HG02885 (cell line): ENCODE results near the gene IFIH1.

Source experiments
- ATAC-seq: cut with Tn5 transposase; IDR thresholded peaks from one replicate; pipeline ENCODE4 v1.9.1; 2021; ENCODE audit warnings: mild to moderate bottlenecking; ENCODE audit not compliant: unreplicated experiment, poor library complexity

The IFIH1 gene

DNA sequence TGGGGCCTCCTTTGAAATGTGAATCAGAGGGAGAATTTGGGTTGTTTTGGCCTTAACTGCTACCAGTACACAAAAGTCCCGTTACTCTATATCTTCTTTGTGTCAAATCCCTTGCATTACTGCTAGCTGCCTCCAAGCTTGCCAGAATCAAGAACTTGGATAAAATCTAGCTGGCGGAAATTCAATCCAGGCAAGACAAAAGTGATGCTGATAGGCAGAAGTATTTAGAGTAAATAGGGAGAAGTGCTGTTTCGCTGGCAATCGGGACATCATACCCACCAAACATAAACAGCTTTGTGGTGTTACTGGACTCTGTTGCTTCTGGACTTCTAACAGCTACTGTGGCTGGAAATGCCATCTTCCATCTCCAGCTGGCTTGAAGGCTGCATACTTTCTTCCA lies 2.5 kb downstream of the IFIH1 start:
- no peak for ATAC-seq

DNA sequence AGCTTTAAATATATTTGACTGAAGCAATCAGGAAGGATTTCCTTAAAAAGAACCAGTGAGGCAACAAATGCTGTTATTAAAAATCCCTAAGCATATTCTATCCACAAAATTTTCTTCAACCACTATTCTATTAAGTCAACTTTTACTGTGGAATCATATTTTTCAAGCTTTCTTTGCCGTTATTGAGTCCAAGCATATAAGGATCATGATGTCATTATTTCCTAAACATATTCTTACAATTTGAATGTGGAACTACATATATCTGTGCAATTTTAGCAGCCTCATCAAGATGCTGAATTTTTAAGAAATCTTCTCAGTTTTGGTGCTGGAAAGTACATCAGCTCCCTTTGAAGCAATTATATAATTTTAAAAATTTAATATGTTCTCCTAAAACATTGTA lies 5.6 kb downstream of the IFIH1 start:
- ATAC-seq: no peak

DNA sequence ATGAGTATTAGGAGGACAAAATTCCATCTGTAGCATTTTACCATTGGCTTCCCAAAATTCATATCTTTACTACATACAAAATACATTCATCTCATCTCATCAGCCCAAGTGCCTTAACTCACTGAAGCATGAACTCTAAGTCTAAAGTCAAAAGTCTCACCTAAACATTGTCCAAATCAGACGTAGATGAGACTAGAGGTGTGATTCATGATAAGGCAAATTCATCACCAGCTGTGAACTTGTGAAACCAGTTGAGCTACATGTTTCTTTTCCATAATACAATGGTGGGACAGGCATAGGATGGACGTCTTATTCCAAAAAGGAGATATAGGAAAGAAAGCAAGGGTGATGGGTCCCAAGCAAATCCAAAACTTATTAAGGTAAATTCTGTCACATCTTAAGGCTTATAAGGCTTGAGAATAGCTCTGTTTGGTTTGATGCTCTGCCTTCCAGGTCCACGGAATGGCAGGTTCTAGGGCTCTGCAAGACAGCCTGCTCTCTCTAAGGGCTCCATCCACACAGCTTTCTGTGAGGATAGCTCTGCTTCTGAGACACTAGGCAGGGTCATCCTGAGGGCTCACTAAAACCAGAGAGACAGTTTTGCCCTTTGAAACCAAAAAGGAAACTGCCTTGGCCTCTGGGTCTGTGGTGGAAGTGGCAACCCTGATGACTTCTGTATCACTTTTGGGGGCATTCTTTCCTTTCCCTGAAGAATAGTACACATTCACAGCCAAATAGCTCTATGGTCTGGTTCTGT lies 9.6 kb downstream of the IFIH1 start:
- ATAC-seq: peak; percentile 36

DNA sequence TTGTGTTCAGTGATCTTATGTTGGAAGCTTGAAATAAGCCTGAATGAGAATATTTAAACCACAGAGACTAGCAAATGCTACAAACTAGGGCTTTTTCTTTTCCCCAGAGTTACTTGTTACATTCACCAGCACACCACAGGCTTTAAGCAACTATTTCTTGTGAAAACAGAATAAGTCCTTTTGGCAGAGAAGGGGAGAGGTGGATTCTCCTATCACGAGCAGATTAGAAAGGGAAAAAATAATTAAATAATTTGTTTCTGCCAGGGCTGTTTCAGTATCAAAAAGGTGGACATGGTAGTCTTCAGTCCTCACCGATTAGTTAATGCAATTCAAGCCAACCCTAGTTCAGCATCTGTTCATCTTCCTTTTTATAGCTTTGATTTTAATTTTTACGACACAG lies 12.6 kb downstream of the IFIH1 start:
- ATAC-seq: no peak

DNA sequence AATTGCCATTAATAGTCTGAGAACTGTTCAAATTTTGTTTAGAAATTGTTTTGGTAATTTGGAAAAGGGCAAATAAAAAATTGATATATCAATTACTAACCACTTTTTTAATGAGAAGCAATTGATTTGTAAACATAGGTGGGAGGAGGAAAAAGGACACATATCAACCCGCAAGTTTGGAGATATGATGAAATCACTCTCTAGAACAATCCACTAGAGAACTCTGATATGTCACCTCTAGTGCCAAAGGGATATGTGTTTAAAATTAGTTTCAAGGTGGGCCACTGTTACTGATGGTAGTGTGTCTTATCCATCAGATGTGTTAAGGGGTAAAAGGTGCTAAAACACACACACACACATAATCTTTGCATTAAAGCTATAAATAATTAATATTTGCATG lies 16.6 kb downstream of the IFIH1 start:
- ATAC-seq: no peak

DNA sequence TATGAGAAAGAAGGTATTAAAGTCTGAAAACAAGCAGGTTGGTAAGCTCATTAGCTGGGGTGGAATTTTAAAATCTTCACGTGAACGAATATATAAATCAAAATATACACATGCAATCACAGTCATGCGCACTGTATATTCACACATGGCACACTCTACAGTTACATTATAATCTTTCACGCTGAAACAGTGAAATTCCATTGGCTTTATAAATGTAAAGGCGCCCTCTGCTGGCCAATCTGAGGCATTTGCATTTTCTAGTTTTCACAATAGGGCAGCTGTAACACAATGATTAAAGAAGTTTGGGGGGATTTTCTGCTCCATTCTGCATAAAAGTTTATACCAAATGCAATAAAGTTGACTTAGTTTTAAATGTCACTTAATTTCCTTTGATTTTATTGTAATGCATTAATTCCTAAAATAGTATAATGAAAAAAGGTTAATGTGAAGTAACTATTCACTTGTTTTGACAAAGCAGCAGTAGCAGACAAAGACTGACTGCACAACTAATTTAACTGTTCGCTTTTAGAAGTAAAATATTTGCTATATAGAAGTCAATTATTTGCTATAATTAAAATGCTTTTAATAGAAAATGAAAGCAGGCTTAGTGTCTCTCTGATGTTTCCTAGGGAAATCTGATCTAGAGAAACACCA lies 17.2 kb downstream of the IFIH1 start:
- ATAC-seq: peak; percentile 84

DNA sequence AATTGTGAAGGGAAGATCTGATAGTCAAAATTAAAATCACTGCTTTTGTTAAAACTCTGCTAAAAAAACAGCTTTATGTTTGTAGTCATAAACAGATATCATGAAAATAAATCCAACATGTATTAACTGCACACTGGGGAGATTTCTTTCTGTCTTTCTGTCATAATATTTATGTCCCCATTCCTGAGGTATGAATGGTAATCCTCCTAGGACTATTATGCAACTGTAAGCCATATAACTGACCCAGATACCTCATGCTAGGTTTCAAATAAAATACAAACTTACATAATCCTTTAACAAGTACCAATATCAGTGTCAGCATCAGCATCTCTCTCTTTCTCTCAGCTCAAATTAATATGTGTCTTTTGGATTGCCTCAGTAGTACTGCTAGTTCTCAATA lies 18.2 kb downstream of the IFIH1 start:
- no peak for ATAC-seq

DNA sequence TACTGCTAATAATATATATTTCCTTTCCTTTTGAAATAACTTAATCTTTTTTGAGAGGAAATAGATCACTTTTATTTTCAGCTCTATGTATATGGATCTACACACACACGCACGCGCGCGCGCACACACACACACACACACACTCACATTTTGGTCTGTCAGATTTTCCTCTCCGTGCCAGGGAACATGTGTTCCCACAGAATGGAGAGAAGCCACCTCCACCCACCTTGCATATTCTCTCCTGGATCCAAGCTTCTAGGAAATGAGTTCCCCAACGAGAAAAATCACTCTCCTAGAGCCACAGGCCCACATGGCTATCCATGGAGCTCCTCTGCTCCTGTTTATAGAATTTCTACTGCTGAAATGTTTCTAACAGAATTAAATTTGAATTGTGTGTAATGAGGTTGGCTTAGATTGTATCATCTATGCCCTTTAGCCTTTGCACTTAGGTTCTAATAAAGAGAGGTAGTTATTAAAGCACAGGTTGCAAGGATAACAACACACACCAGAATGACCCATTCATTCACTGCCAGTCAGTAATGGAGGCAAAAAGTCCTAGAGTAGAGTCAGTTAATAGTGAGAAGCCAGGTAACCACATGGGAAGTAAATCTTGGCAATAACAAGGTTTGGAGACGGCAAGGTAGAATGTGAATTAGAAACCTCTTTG lies 19.7 kb downstream of the IFIH1 start:
- no peak for ATAC-seq

DNA sequence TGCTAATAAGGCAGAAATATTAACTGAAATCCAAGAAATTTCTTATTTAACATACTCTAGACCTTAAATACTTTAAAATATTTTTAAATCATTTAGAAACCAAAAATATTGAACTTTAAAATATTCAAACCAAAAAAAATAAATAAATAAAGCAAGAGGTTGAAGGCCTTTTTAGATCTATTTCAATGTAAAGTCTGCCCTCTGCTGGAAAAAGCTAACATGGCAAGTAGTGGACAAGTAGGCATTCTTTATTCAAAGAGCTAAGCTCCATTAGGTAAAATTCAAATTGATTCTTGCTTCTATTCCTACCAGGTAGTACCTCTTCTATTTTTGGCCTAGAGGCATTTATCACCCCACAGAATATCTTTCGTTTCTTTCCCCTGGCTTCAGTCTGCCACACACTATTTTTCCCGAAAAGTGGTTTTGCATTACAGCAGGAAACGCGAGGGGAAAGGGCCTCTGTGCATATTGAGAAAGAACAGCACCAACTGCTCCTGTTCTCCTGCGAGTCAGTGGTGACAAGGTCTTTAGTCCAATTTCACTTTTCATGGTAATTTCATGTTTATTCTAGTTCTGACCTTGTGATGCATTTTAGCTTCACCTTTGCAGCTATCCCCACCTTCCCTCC lies 20.4 kb downstream of the IFIH1 start:
- peak; percentile 75 for ATAC-seq

DNA sequence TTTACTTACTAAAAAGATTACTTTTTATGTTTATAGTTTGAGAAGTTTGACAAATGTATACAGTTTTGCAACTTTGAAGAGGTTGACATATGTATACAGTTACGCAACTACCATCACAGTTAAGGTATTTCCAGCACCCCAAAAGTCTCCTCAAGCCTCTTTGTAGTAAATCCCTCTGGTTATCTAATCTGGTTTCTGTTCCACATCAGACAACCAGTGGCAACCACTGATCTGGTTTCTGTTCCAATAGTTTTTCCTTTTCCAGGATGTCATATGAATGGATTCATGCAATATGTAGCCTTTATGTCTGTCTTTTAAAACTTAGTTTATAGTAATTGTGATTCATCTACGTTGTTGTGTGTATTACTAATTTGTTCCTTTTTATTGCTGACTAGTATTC lies 23.5 kb downstream of the IFIH1 start:
- ATAC-seq: no peak

DNA sequence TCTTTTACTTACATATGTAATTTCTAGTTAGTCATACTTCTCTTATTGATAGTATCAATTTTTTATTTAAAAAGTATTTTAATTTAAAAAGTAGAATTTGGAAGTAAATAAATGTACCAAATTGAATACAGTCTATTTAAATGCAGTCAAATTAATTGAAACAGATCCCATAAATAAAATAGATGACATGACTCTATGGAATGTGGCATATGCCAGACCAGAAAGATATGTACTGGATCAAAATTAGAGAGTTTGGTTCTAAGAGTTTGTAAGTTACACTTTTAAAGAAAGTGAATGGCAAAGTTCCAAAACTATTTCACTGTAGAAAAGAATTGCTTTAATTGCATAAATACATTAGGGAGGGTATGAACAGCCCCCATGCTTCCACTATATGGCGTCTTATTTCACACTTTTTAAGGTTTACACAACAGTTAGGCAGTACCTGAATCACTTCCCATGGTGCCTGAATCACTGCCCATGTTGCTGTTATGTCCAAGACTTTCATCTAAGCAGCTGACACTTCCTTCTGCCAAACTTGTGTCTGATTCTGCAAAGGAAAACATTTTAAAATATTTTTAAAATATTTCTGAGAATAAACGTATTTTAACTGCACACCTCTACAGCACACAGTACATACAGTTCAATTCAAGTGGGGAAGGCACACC lies 25.2 kb downstream of the IFIH1 start:
- ATAC-seq: no peak

DNA sequence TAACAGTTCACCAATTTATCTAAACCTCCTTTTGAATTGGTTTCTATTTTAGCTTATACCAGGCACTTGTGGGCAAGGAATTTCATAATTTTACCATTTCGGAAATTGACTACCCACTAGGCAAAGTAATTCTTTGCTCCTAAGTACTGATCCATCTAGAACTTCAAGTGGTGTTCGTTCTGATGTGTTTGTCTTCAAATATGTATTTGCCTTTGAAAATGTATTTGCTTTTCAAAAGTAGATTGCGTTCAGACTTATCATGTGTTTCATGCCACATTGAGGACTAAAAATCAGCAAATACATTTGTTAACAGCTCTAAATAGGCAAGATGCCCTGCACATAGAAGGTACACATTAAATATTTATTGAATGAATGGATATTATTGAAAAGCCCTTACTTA lies 26.7 kb downstream of the IFIH1 start:
- ATAC-seq: no peak

DNA sequence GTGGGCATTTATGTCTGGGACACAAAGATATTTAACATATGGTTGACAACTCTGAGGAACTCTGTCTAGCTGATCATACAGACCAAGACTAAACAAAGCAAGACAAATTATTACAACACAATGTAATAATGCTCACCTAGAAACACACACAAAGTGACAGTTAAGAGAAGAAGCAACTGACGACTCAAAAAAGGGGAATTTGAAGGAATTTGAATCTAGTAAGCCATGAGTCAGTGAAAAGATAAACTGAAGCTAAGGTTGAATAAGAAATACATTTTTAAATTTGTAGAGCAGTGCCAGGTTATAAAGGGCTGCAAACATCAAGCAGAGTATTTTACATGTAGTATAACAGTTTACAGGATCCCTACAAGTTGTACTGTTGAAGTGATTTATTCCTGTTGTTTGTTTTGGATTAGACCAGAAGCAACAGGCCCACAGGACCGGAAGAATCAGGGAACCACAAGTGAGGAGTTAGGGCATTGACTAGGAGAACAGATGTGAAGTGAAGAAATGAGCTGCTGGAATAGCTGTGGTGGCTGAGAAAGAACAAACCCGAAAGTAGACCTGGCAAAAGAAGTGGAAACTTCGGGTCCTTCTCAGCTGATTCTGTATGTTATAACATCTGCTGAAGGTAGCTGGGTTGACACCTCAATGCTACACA lies 35.6 kb downstream of the IFIH1 start:
- ATAC-seq: no peak

DNA sequence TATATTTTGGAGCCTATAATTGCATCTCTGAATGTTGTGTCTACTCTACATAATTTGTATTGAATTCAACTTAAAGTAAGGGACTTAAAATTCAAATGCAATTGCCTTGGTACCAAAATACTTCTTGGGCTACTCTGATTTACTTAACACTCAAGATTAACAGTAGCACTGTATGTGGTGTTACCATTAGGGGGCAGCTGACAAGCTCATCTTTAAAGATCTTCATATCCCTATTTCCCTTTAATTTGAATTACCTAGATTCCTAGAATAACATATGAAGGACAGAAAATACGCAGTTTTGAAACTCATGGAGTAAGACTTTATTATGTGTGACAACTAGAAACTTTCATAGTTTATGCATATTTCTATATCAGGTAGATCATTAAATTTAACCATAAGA lies 37.8 kb downstream of the IFIH1 start:
- no peak for ATAC-seq

DNA sequence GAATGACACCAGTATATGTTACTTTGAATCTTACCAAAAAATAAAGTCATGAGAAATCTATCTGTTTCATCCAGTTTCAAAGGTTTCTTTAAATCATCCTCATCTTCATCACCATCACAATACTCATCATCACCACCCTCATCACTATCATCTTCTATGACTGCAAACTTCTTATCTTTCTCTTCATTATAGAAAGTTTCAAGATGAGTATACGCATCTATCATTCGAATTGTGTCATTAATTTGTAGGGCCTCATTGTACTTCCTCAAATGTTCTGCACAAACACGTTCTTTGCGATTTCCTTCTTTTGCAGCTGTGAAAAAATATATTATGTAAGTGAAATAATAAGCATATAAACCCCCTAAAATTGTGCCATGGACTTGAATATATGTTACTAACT lies 41.1 kb downstream of the IFIH1 start:
- no peak for ATAC-seq

DNA sequence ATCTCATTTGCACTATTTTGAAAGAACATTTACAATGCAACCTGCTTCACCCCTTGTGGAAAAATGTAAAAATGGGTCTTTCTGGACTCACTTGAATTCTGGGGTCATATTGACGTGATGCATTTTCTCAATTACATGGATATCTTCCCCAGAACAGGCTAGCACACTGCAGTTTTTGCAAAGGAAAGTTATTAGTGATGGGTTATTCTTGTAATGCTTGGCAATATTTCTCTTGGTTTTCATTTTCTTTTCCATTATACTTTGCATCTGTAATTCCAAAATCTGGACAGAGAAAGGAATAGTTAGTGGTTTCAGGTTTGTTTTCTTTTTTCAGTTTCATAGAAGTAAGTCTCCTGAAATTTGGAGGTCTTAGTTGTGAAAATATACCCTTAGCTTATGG lies 50.5 kb downstream of the IFIH1 start:
- ATAC-seq: no peak

DNA sequence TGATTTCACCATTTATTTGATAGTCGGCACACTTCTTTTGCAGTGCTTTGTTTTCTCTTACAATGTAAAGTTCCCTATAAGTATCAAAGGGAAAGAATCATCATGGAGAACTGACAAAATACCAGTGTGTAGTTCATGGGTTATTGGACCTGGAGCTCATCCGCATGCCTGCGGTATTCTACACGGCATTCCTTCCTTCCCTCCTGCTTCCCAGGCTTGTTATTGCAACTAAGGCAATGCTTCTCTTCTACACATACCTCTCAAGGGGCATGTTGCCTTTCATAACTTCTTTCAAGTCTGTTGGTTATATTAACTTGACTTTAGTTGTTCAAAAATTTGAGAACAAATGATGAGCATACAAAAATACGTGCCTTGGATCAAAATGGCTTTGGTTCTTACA lies 51.0 kb downstream of the IFIH1 start:
- no peak for ATAC-seq

DNA sequence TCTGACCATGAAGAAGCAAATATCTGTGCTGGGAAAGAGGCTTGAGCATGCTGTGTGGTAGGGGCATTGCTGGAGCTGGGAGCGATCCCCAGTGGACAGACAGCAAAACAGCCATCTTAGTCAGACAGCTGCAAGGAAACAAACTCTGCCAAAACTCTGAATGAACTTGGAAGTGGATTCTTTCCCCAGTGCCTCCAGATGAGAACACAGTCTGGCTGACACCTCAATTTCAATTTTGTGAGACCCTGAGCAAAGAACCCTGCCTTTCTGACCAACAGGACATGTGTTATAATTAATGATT lies 52.1 kb downstream of the IFIH1 start:
- no peak for ATAC-seq

DNA sequence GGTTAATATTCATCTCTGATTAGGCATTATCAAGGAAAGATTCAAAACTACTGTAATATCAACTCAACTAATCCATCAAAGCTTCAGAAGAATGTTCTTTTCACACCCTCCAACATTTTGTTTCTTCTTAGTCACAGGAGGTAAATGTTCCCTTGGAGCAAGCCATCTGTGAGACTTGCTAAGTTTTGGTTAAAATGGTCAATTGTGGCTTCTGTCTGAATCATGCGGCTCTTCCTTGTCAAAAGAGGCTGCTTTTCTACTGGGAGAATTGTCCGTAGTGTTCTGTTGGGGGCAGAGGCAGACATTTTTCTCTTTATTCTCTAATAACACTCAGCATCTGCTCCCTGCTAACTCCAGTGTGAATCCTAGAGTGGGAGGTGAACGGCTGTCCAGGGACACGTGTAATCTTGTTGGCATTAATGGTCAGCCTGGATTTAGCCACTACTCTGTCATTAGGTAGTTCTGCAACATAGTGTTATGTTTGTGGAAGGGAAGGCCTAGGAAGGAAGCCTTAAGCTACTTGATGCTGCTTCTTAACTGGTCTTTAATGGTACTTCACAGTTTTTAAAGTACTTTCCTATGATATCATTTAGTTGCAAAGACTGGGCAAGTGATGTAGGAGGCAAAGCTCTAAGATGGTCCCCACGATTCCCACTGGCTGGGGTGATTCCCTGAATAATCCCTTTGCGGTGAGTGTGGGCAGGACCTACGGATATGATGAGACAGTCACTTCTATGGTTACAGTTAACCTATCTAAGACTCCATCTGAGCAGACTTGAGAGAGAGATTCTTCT lies 52.6 kb downstream of the IFIH1 start:
- ATAC-seq: no peak
